GM21717 (cell line): ENCODE results near the gene ACADM.
A peak's percentile ranks its signal among the peaks of the same experiment; 100 is the strongest.
"Not testable (repeated sequence)": the region's sequence is repeated elsewhere in the genome, so short reads cannot be mapped to it uniquely, and the experiment has no call there.

Experiments
- ATAC-seq: cut with Tn5 transposase; IDR thresholded peaks from one replicate; pipeline ENCODE4 v1.9.1; 2021; ENCODE audit warnings: mild to moderate bottlenecking, moderate library complexity; ENCODE audit not compliant: unreplicated experiment

The ACADM gene

DNA sequence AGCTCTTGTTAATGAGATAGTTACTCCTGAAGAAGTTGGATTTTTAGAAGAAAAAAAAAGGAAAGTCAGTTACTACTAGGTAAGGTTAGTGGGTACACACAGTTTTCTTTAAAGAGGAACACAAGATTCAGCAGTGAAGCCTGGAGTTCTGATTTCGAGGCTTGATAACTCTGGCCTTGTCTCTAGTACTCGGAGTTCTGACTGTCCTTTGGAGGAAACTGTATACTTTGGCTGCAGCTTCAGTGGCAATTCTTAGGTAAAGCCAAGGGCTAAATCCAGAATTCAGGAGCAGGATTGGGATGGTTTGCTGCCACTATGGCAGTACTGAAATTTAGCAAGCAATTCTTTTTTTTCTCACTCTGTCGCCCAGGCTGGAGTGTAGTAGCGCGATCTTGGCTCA lies 9.2 kb downstream of the ACADM start:
- ATAC-seq = no peak

- ATAC-seq = no peak
These were observed 11.5 kb downstream of the ACADM start for GRCh38 chr1:75736016-75736415.

DNA sequence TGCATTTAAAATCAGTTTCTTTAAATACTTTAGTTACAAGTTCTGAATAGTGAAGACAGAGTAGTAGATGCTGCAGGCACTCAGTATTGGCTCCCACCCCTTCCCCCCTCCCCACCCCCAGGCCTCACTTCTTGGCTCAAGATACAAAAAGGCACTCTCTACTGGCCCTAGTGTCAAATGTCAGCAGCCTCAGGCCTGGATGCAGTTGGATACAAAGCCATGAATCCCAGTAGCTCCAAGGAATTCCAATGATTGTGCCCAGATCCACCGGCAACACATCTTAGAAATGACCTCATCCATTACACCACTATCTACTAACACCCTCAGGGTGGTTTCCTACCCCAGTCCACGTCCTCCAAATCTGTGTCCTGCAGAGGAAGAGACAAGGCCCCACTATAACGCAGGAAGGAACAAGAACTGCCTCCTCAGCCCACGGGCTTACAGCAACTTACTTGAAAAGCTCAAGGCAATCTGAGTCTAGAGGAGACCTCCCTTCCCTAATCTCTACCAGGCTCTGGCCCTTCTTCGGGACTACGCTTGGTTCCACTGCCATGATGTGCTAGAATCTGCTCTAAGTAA lies 17.6 kb downstream of the ACADM start:
- no peak for ATAC-seq

- ATAC-seq = peak; percentile 90
These were observed 20.8 kb downstream of the ACADM start for GRCh38 chr1:75745276-75745675.

DNA sequence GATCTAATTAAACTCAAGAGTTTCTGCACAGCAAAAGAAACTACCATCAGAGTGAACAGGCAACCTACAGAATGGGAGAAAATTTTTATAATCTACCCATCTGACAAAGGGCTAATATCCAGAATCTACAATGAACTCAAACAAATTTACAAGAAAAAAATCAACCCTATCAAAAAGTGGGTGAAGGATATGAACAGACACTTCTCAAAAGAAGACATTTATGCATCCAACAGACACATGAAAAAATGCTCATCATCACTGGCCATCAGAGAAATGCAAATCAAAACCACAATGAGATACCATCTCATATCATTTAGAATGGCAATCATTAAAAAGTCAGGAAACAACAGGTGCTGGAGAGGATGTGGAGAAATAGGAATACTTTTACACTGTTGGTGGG lies 32.7 kb downstream of the ACADM start:
- not testable (repeated sequence) for ATAC-seq

DNA sequence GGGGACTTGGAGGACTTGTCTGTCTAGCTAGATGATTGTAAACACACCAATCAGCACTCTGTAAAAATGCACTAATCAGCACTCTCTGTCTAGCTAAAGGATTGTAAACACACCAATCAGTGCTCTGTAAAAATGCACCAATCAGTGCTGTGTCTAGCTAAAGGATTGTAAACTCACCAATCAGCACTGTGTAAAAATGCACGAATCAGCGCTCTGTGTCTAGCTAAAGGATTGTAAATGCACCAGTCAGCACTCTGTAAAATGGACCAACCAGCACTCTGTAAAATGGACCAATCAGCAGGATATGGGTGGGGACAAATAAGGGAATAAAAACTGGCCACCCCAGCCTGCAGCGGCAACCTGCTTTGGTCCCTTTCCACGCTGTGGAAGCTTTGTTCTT lies 34.0 kb downstream of the ACADM start:
- ATAC-seq = not testable (repeated sequence)

DNA sequence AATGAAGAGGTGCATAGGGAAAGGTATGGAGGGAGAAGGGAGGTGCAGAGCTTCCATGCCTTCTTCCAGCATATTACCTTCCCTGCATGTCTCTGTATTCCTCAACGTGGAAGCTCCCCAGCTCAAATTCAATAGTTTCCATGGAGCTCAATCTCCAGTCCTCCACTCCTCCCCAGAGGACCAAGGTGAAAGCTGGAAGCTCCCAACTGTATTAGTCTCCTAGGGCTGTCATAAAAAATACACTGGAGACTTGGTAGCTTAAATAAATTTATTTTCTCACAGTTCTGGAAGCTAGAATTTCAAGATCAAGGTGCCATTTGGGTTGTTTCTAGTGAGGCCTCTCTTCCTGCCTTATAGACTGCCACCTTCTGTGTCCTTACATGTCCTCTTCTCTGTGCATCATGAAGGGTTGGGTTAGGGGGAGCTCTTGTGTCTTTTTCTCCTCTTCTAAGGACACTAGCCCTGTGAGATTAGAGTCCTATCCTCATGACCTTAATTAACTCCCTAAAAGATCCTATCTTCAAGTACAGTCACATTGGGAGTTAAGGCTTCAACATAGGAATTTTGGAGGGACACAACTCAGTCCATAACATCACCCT lies 39.6 kb downstream of the ACADM start:
- ATAC-seq = no peak

DNA sequence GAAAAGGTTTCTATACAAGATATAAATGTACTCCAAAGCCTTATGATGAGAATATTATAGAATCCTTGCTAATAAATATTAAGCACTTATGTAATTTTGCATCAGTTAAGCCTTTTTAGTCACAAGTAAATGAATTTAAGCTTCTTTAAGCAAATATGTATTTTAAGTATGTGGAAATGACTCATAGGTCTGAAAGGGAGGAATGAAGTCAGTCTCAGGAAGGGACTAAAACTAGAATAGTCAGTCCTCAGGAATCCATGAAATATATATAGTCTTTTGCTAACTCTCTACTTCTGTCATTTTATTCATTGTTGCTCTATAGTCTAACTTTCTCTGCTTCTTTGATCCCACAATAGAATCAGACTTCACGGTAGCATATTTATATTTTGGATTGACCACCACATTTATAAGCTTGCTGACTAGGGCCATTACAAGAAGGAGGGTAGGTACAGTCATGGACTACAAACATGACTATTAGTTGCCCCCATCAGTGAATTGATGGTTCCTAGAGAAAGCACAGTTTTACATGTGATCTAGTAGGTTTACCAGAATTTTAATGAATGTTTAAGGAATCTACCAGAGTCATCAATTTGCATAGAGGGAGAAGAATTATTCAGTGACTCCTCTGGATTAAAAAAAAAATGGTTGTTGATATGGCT lies 41.3 kb downstream of the ACADM start:
- ATAC-seq = no peak

GRCh38 chr1:75768016-75768415 lies 43.5 kb downstream of the ACADM start:
- ATAC-seq = no peak

DNA sequence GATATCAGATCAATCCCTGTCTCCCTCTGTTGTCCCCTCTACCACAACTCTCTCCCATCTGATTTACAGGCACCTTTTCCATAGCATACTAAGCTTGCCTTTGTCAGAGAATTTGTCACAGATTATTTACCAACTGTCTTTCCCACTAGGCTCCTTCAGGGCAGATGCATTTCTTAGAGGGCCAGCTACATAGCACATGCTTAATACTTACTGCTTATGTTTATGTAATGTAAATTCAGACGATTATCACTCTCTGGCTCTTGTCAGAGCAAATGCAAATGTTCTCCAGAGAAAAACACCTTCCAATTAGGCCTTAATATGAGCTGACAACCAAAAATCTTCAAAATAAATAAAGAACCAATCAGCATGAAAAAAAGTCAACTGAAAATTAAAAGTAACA lies 46.3 kb downstream of the ACADM start:
- ATAC-seq = no peak

- ATAC-seq = no peak
These were observed 47.5 kb downstream of the ACADM start for GRCh38 chr1:75771978-75772377.

DNA sequence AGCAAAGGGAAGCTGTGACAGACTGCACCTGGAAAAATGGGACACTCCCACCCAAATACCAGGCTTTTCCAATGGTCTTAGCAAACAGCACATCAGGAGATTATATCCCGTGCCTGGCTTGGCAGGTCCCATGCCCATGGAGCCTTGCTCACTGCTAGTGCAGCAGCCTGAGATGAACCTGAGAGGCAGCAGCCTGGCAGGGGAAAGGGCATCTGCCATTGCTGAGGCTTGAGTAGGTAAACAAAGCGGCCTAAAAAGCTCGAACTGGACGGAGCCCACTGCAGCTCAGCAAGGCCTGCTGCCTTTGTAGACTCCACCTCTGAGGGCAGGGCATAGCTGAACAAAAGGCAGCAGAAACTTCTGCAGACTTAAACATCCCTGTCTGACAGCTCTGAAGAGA lies 53.3 kb downstream of the ACADM start:
- ATAC-seq = not testable (repeated sequence)

DNA sequence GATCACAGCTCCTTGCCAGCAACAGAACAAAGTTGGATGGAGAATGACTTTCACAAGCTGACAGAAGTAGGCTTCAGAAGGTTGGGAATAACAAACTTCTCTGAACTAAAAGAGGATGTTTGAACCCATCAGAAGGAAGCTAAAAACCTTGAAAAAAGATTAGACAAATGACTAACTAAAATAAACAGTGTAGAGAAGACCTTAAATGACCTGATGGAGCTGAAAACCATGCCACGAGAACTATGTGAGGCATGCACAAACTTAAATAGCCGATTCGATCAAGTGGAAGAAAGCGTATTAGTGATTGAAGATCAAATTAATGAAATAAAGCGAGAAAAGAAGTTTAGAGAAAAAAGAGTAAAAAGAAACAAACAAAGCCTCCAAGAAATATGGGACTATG lies 54.2 kb downstream of the ACADM start:
- not testable (repeated sequence) for ATAC-seq

- ATAC-seq = not testable (repeated sequence)
These were observed 55.7 kb downstream of the ACADM start for GRCh38 chr1:75780183-75780582.

GRCh38 chr1:75783920-75784319 lies 59.4 kb downstream of the ACADM start:
- not testable (repeated sequence) for ATAC-seq

- ATAC-seq = peak; percentile 11
These were observed 60.9 kb downstream of the ACADM start for GRCh38 chr1:75785320-75785982.

GRCh38 chr1:75785983-75786853 lies 61.7 kb downstream of the ACADM start, which contains the start of gene RABGGTB:
Gene RABGGTB, plus strand, starts transcription at chr1:75786256. Its CDS starts 16 bp downstream, at chr1:75786272.
- ATAC-seq = peak; percentile 70

GRCh38 chr1:75786901-75787493 lies 62.5 kb downstream of the ACADM start:
- no peak for ATAC-seq

- ATAC-seq = no peak
These were observed 63.0 kb downstream of the ACADM start for GRCh38 chr1:75787524-75787923.

- ATAC-seq = no peak
These were observed 65.5 kb downstream of the ACADM start for GRCh38 chr1:75789988-75790387.
